Loucy (cell line): ENCODE data around the gene PNP.

Experiments used
- H2AFZ ChIP-seq: fragments of 200-600 bp; sonication (generic); 2 replicates; pipeline ENCODE4 v1.6.0; 2016; ENCODE audit warnings: antibody characterized with exemption, mild to moderate bottlenecking, low read length, moderate library complexity
- H3F3A ChIP-seq: fragments of 200-600 bp; 2 replicates; pipeline ENCODE4 v1.6.0; 2016; ENCODE audit warnings: antibody characterized with exemption, low read depth, mild to moderate bottlenecking
- H3K27me3 ChIP-seq: fragments of 200-600 bp; sonication (generic); 2 replicates; pipeline ENCODE4 v1.6.1; 2014; ENCODE audit warnings: low read length, mild to moderate bottlenecking; ENCODE audit not compliant: insufficient read depth, poor library complexity, severe bottlenecking
- H3K36me3 ChIP-seq: fragments of 200-600 bp; sonication (generic); 2 replicates; pipeline ENCODE4 v1.6.1; 2016; ENCODE audit warnings: low read length; ENCODE audit not compliant: insufficient read depth
- H3K4me1 ChIP-seq: fragments of 200-600 bp; sonication (generic); 2 replicates; pipeline ENCODE4 v1.5.1; 2014; ENCODE audit warnings: low read length, mild to moderate bottlenecking; ENCODE audit not compliant: insufficient read depth, poor library complexity, severe bottlenecking
- H3K4me2 ChIP-seq: fragments of 200-600 bp; sonication (generic); 2 replicates; pipeline ENCODE4 v1.6.0; 2014; ENCODE audit warnings: antibody characterized with exemption, low read length, low read depth, mild to moderate bottlenecking; ENCODE audit not compliant: poor library complexity, severe bottlenecking
- H3K4me3 ChIP-seq: fragments of 200-600 bp; sonication (generic); 2 replicates; pipeline ENCODE4 v1.5.1; 2014; ENCODE audit warnings: low read length, mild to moderate bottlenecking, mixed read lengths; ENCODE audit not compliant: poor library complexity, severe bottlenecking
- H3K79me2 ChIP-seq: fragments of 200-600 bp; sonication (generic); 2 replicates; pipeline ENCODE4 v1.6.1; 2014; ENCODE audit warnings: low read length; ENCODE audit not compliant: insufficient read depth
- H3K9ac ChIP-seq: fragments of 200-600 bp; sonication (generic); 2 replicates; pipeline ENCODE4 v1.6.0; 2014; ENCODE audit warnings: mild to moderate bottlenecking, low read depth, low read length, moderate library complexity; ENCODE audit not compliant: poor library complexity, severe bottlenecking
- H3K9me2 ChIP-seq: fragments of 200-600 bp; sonication (generic); replicated peaks from 2 replicates; pipeline ENCODE4 v1.6.1; 2016; ENCODE audit warnings: low read depth, low read length, mixed read lengths
- H3K9me3 ChIP-seq: fragments of 200-600 bp; sonication (generic); 2 replicates; pipeline ENCODE4 v1.6.1; 2014; ENCODE audit warnings: mild to moderate bottlenecking, antibody characterized with exemption, low read length, low read depth; ENCODE audit not compliant: insufficient read depth
- H4K20me1 ChIP-seq: fragments of 200-600 bp; sonication (generic); 2 replicates; pipeline ENCODE4 v1.6.0; 2014; ENCODE audit warnings: antibody characterized with exemption, low read length, mild to moderate bottlenecking; ENCODE audit not compliant: insufficient read depth, poor library complexity, severe bottlenecking
- EZH2phosphoT487 ChIP-seq: fragments of 200-600 bp; IDR thresholded peaks from 2 replicates; pipeline ENCODE4 v1.6.1; 2018; ENCODE audit warnings: antibody characterized with exemption, mild to moderate bottlenecking, moderate library complexity, borderline replicate concordance
- TF ChIP-seq, protein P1 (sequence below): fragments of 200-600 bp; sonication (generic); conservative IDR thresholded peaks from 2 replicates; pipeline ENCODE4 v1.5.1; 2014; ENCODE audit warnings: mild to moderate bottlenecking, antibody characterized with exemption, low read length

Gene PNP

DNA sequence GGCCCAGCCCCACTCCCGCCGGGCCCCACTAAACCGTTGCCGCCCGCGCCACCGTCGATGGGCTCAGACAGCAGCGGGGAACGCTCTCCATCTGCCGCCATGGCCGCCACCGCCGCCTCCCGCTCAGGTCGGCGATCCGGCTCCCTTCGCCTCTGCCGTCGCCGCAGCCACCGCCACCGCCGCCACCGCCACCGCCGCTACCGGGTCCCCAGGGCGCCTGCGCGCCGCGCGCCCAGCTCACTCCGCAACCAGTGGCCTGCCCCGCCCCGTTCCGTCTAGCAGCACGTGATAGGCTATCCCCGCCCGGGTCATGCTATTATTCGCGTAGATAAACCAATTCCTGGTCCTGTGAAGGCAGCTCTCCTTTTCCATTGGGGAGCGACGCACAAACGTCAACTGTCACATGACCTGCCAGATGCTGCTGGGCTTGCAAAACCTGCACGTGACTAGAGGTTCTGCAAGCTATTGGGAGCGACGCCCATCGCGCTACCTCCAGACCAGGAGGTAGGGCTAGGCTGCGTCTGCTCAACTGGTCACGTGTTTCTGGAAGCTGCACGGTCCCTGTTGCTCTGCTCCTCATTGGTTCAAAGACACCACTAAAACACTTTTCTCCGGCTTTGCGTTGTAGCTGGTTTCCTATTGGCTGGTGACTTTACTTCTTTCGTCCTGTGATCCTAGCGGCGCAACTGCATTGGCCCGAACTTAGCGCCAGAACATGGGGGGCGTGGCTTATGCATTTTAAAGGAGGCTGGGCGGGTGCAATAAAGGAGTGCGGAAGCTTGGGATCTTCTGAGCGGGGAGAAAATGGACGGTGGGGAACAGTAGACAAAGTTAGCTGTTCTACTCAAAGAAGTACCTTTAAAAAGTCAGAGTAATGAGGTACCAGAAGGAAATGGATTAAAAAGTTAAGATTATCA, 7.7 kb upstream of the PNP start, which contains the start of gene PIP4P1:
Gene PIP4P1, minus strand, starts transcription at position 210 of the 917 bp plus-strand sequence. Its CDS starts 109 bp downstream, at position 101.
- H3K9me2 ChIP-seq: no peaks in the 10 kb centered on the region
- H3K9ac ChIP-seq: peak within 1 kb of the TSS; percentile 90
- no peaks in the 10 kb centered on the region for H3F3A ChIP-seq
- peaks cover 27% of the 10 kb centered on the region; the same call in 1 of the 2 replicates for H3K36me3 ChIP-seq
- H3K9me3 ChIP-seq: no peaks in the 10 kb centered on the region
- H4K20me1 ChIP-seq: peaks cover 39% of the 10 kb centered on the region
- peak within 1 kb of the TSS; percentile 96 for H3K4me2 ChIP-seq
- peak within 1 kb of the TSS; percentile 78 for H3K4me3 ChIP-seq
- no peaks in the 10 kb centered on the region for H3K27me3 ChIP-seq
- H3K4me1 ChIP-seq: peaks cover 33% of the 10 kb centered on the region
- peaks cover 47% of the 10 kb centered on the region for H3K79me2 ChIP-seq
- no peak for TF ChIP-seq EZH2phosphoT487
- TF ChIP-seq, protein P1, sequence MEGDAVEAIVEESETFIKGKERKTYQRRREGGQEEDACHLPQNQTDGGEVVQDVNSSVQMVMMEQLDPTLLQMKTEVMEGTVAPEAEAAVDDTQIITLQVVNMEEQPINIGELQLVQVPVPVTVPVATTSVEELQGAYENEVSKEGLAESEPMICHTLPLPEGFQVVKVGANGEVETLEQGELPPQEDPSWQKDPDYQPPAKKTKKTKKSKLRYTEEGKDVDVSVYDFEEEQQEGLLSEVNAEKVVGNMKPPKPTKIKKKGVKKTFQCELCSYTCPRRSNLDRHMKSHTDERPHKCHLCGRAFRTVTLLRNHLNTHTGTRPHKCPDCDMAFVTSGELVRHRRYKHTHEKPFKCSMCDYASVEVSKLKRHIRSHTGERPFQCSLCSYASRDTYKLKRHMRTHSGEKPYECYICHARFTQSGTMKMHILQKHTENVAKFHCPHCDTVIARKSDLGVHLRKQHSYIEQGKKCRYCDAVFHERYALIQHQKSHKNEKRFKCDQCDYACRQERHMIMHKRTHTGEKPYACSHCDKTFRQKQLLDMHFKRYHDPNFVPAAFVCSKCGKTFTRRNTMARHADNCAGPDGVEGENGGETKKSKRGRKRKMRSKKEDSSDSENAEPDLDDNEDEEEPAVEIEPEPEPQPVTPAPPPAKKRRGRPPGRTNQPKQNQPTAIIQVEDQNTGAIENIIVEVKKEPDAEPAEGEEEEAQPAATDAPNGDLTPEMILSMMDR: no peak
- H2AFZ ChIP-seq: 0 out of 2 replicates have a peak within 1 kb of the TSS, but pooled peaks have one; percentile 48

DNA sequence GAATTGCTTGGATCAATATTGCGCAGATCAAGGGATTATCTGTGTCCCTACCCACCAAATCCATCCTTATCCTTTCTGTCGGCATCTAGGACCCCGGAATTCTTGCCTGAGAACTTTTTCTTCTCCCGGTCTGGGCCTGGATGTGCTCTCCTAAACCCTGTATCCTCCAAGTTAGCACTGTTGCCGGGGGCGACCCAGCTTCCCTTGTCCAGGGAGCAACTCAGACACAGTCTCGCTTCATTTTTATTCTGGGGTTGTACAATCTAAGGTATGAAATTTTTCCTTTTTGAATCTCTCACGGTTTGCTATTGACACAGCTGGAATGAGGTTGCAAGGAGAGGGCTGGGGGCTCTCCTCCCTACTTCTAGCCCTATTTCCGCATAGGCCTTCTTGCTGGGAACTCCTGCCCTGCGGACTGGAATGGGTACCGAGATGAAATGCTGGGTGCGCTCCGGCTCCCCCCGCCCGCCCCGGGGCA, 403 bp upstream of the PNP start:
- peak overlapping the region; percentile 85 for H3K4me3 ChIP-seq
- peaks cover 46% of the 10 kb centered on the region for H3K79me2 ChIP-seq
- H3K9me2 ChIP-seq: no peaks in the 10 kb centered on the region
- peak overlapping the region; percentile 92 for H3K9ac ChIP-seq
- H3K36me3 ChIP-seq: peaks cover 9% of the 10 kb centered on the region; the same call in 1 of the 2 replicates
- peak overlapping the region; percentile 80 for H2AFZ ChIP-seq
- H4K20me1 ChIP-seq: peaks cover 30% of the 10 kb centered on the region
- H3F3A ChIP-seq: no peaks in the 10 kb centered on the region
- peaks cover 32% of the 10 kb centered on the region for H3K4me1 ChIP-seq
- no peaks in the 10 kb centered on the region for H3K27me3 ChIP-seq
- H3K4me2 ChIP-seq: peak overlapping the region; percentile 96
- no peak for TF ChIP-seq EZH2phosphoT487
- TF ChIP-seq, protein P1: no peak
- no peaks in the 10 kb centered on the region for H3K9me3 ChIP-seq

DNA sequence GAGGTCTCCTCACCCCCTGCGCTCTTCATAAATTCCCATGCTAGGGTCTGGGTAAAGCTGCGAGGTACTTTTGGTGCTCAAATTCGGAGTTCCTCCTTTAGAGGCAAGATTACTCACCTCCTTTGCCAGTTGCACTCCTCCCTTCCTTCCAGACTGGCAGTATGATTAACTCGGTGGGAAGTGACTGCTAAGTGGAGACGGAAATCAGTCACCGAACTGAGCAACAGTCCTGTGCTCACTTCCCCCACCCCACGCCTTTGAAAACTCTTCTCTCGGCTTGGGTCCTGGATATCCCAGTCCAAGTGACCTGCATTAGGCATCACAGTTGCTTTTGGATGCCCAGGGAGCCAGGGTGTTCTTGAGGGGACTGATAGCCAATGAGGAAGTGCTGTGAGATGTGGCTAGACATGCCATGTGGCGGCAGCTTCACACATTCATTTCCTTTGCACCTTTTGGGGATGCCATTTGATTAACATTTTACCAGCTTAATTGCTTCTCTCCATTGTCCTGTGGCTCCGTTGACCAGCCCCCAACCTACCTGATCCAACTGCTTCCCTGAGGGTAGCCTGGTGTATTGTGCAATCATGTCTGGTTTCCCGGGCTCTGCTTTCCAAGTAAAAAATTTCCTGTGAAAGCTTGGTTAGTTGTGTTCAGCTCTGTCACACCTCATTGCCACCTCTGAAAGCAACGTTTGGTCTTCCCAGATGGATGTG, 840 bp downstream of the PNP start:
- peak overlapping the region; percentile 85 for H3K4me3 ChIP-seq
- no peaks in the 10 kb centered on the region for H3K9me3 ChIP-seq
- H3K27me3 ChIP-seq: no peaks in the 10 kb centered on the region
- H2AFZ ChIP-seq: peak overlapping the region; percentile 80
- TF ChIP-seq EZH2phosphoT487: no peak
- TF ChIP-seq, protein P1: no peak
- no peaks in the 10 kb centered on the region for H3F3A ChIP-seq
- H3K9me2 ChIP-seq: no peaks in the 10 kb centered on the region
- H3K36me3 ChIP-seq: peaks cover 22% of the 10 kb centered on the region; the same call in 1 of the 2 replicates
- H3K4me1 ChIP-seq: peaks cover 35% of the 10 kb centered on the region
- H3K4me2 ChIP-seq: peak overlapping the region; percentile 96
- peaks cover 59% of the 10 kb centered on the region for H3K79me2 ChIP-seq
- H4K20me1 ChIP-seq: peaks cover 35% of the 10 kb centered on the region
- peak overlapping the region; percentile 92 for H3K9ac ChIP-seq
